ENCODE measurements around the gene MYO1E. TPM values are rescaled to one million over a fixed set of nuclear protein-coding genes. Genes with fewer than 3 reads are reported as not detected.
A peak's percentile ranks its signal among the peaks of the same experiment; 100 is the strongest.

MYO1E gene
- total RNA-seq, 2 donors from 2014 or later = 66.3 to 92.0 TPM

GRCh38 chr15:59371458-59372351 lies 966 bp downstream of the MYO1E start:
- Histone ChIP-seq H3K27ac (peak overlapping the region; percentile 93 to 98), H3K27me3 (replicated peaks; ENCODE audit: insufficient read depth) (no peaks in the 10 kb centered on the region), H3K4me1 (replicated peaks) (no peaks in the 10 kb centered on the region), H3K4me3 (peak overlapping the region; percentile 88 to 92), H3K36me3 (no peaks in the 10 kb centered on the region), H3K9me3 (no peaks in the 10 kb centered on the region)
- intact Hi-C loops (cut with DNase I) = loop anchor here (5.0 kb wide), 3 partner anchors 124 to 384 kb away; partner anchors contain the start of genes BNIP2 and RNF111
- 1% methylated on average over 28 of the region's 93 CpGs for WGBS
- DNase-seq (ENCODE audit: low spot score) = peak; percentile 55
- peak; percentile 35 for TF ChIP-seq POLR2A (IDR thresholded peaks at IDR 0.05)
- TF ChIP-seq CTCF (IDR thresholded peaks at IDR 0.05) = peak in 1 of 4 experiments; percentile 17
- no peak for TF ChIP-seq POLR2AphosphoS5 (IDR thresholded peaks at IDR 0.05)

- Histone ChIP-seq H3K27ac (no peak overlapping the region), H3K27me3 (replicated peaks; ENCODE audit: insufficient read depth) (no peaks in the 10 kb centered on the region), H3K4me3 (no peak overlapping the region), H3K4me1 (replicated peaks) (no peaks in the 10 kb centered on the region), H3K9me3 (no peaks in the 10 kb centered on the region), H3K36me3 (no peaks in the 10 kb centered on the region)
- DNase-seq (ENCODE audit: low spot score) = no peak
- 98% methylated on average over 2 of the region's 2 CpGs for WGBS
- intact Hi-C loops (cut with DNase I) = no loop called here
- TF ChIP-seq POLR2AphosphoS5 (IDR thresholded peaks at IDR 0.05) (no peak), CTCF (IDR thresholded peaks at IDR 0.05) (no peak), POLR2A (IDR thresholded peaks at IDR 0.05) (no peak)
Observed at GRCh38 chr15:59369597-59369996, 3.1 kb downstream of the MYO1E start.

- Histone ChIP-seq H3K27ac (no peak overlapping the region), H3K9me3 (no peaks in the 10 kb centered on the region), H3K36me3 (no peaks in the 10 kb centered on the region), H3K4me1 (replicated peaks) (no peaks in the 10 kb centered on the region), H3K27me3 (replicated peaks; ENCODE audit: insufficient read depth) (no peaks in the 10 kb centered on the region), H3K4me3 (no peak overlapping the region)
- intact Hi-C loops (cut with DNase I) = no loop called here
- TF ChIP-seq POLR2A (IDR thresholded peaks at IDR 0.05) (no peak), CTCF (IDR thresholded peaks at IDR 0.05) (no peak), POLR2AphosphoS5 (IDR thresholded peaks at IDR 0.05) (no peak)
- 91% methylated on average over 5 of the region's 5 CpGs for WGBS
- no peak for DNase-seq (ENCODE audit: low spot score)
Observed at GRCh38 chr15:59367022-59367451, 5.6 kb downstream of the MYO1E start.

- Histone ChIP-seq H3K27ac (no peak overlapping the region), H3K4me1 (replicated peaks) (no peaks in the 10 kb centered on the region), H3K4me3 (no peak overlapping the region), H3K27me3 (replicated peaks; ENCODE audit: insufficient read depth) (no peaks in the 10 kb centered on the region), H3K9me3 (no peaks in the 10 kb centered on the region), H3K36me3 (no peaks in the 10 kb centered on the region)
- 51% methylated on average over 7 of the region's 7 CpGs for WGBS
- no peak for DNase-seq (ENCODE audit: low spot score)
- intact Hi-C loops (cut with DNase I) = no loop called here
- no peak for TF ChIP-seq POLR2A (IDR thresholded peaks at IDR 0.05)
- TF ChIP-seq CTCF (IDR thresholded peaks at IDR 0.05) = no peak
- TF ChIP-seq POLR2AphosphoS5 (IDR thresholded peaks at IDR 0.05) = no peak
Observed at GRCh38 chr15:59366333-59367021, 6.2 kb downstream of the MYO1E start.

Data from prostate gland (tissue), 2 donors.